MCF 10A (cell line): ENCODE measurements around the gene PER3. TPM values are rescaled to one million over a fixed set of nuclear protein-coding genes. Genes with fewer than 3 reads are reported as not detected.
A peak's percentile ranks its signal among the peaks of the same experiment; 100 is the strongest.

Experiments used
- BruUV-seq: library from RNA; stranded (reverse); fragments of 400-500 nt; replicated peaks from 2 replicates; lab custom pipeline; 2021; lab: Mats Ljungman, UMichigan
- CTCF ChIA-PET: fragments of 300-600 bp; sonication (Branson Sonifier 250); formaldehyde crosslinking; extraction: SDS; loops from one replicate; lab custom pipeline; 2021; ENCODE audit warnings: antibody characterized with exemption, inconsistent platforms; lab: Yijun Ruan, JAX
- POLR2A ChIA-PET: fragments of 300-600, 350-650 bp; sonication (Branson Sonifier 250); formaldehyde crosslinking; extraction: SDS; loops from one replicate; lab custom pipeline; 2020; ENCODE audit warnings: antibody characterized with exemption, inconsistent platforms; lab: Yijun Ruan, JAX
- DNase-seq: peaks from one replicate; pipeline ENCODE4 v3.0.0-alpha.2; 2018; ENCODE audit not compliant: unreplicated experiment
- H3K27ac Mint-ChIP-seq: one replicate; pipeline ENCODE4 v1.8.0; 2022; ENCODE audit warnings: mild to moderate bottlenecking, low read depth, mixed read lengths; ENCODE audit not compliant: unreplicated experiment
- H3K27me3 Mint-ChIP-seq: one replicate; pipeline ENCODE4 v1.8.0; 2022; ENCODE audit warnings: mixed read lengths; ENCODE audit not compliant: insufficient read depth, unreplicated experiment
- H3K36me3 Mint-ChIP-seq: one replicate; pipeline ENCODE4 v1.8.0; 2022; ENCODE audit warnings: mild to moderate bottlenecking, moderate library complexity, mixed read lengths; ENCODE audit not compliant: insufficient read depth, unreplicated experiment
- H3K4me1 Mint-ChIP-seq: one replicate; pipeline ENCODE4 v1.8.0; 2022; ENCODE audit warnings: mixed read lengths; ENCODE audit not compliant: insufficient read depth, unreplicated experiment
- H3K4me3 Mint-ChIP-seq: one replicate; pipeline ENCODE4 v1.8.0; 2022; ENCODE audit warnings: mild to moderate bottlenecking, moderate library complexity, mixed read lengths; ENCODE audit not compliant: unreplicated experiment
- H3K9me3 Mint-ChIP-seq: one replicate; pipeline ENCODE4 v1.8.0; 2022; ENCODE audit warnings: mixed read lengths; ENCODE audit not compliant: unreplicated experiment
- CTCF ChIP-seq: fragments of 200-600 bp; IDR thresholded peaks from one replicate; pipeline ENCODE4 v1.8.0; 2022; ENCODE audit warnings: antibody characterized with exemption, mild to moderate bottlenecking; ENCODE audit not compliant: unreplicated experiment
- intact Hi-C: fragments of 100-400 bp; cut with micrococcal nuclease; formaldehyde crosslinking; loops from 2 replicates; pipeline ENCODE4 v1.14.1; 2022
- total RNA-seq: library from RNA; stranded (reverse); gene quantifications from 2 replicates; pipeline ENCODE4 v1.2.3, GENCODE V29; 2022

Gene PER3
- total RNA-seq, 1 experiment from 2014 or later, result 0.84 TPM

- Mint-ChIP-seq H3K36me3 (no peaks in the 10 kb centered on the region), H3K9me3 (peaks cover 21% of the 10 kb centered on the region), H3K27ac (no peak overlapping the region), H3K4me3 (no peak overlapping the region), H3K4me1 (no peaks in the 10 kb centered on the region), H3K27me3 (no peaks in the 10 kb centered on the region)
- ChIA-PET CTCF (no interaction called here), POLR2A (interaction anchor here (0.6 to 1.2 kb wide), 2 partner anchors 36 to 90 kb away, joined by 3 read pairs; no protein-coding TSS in a partner anchor)
- intact Hi-C loops, result no loop called here
- no peak for TF ChIP-seq CTCF
- DNase-seq, result peak; percentile 85
- no TSS peak for BruUV-seq
These were observed 26.3 kb downstream of the PER3 start for GRCh38 chr1:7810395-7810794.

GRCh38 chr1:7811476-7811875 lies 27.4 kb downstream of the PER3 start:
- CTCF ChIA-PET, result interaction anchor here (1.5 kb wide), 1 partner anchor 59 kb away, joined by 5 read pairs; no protein-coding TSS in a partner anchor
- H3K4me3 Mint-ChIP-seq, result no peak overlapping the region

GRCh38 chr1:7813677-7814373 lies 29.7 kb downstream of the PER3 start:
- Mint-ChIP-seq H3K27ac (no peak overlapping the region), H3K9me3 (peaks cover 22% of the 10 kb centered on the region), H3K4me1 (no peaks in the 10 kb centered on the region), H3K36me3 (no peaks in the 10 kb centered on the region), H3K27me3 (no peaks in the 10 kb centered on the region), H3K4me3 (no peak overlapping the region)
- no peak for DNase-seq
- ChIA-PET POLR2A (interaction anchor here (0.5 kb wide), 1 partner anchor 124 kb away, joined by 3 read pairs; no protein-coding TSS in a partner anchor), CTCF (no interaction called here)
- no peak for TF ChIP-seq CTCF
- BruUV-seq, result no TSS peak
- intact Hi-C loops, result no loop called here

More at GRCh38 chr1:7811476-7811875, 27.4 kb downstream of the PER3 start:
- no peak for DNase-seq
- intact Hi-C loops, result no loop called here
- TF ChIP-seq CTCF, result no peak
- H3K27ac Mint-ChIP-seq, result no peak overlapping the region
- no TSS peak for BruUV-seq
- H3K9me3 Mint-ChIP-seq, result peaks cover 22% of the 10 kb centered on the region
- POLR2A ChIA-PET, result interaction anchor here (0.6 to 1.2 kb wide), 2 partner anchors 35 to 511 kb away, joined by 3 read pairs; no protein-coding TSS in a partner anchor
- no peaks in the 10 kb centered on the region for H3K36me3 Mint-ChIP-seq
- H3K27me3 Mint-ChIP-seq, result no peaks in the 10 kb centered on the region
- H3K4me1 Mint-ChIP-seq, result no peaks in the 10 kb centered on the region

- TF ChIP-seq CTCF, result no peak
- no peak for DNase-seq
- POLR2A ChIA-PET, result interaction anchor here (1.2 kb wide), 1 partner anchor 31 kb away, joined by 3 read pairs; no protein-coding TSS in a partner anchor
- no peaks in the 10 kb centered on the region for H3K4me1 Mint-ChIP-seq
- no peak overlapping the region for H3K4me3 Mint-ChIP-seq
- BruUV-seq, result no TSS peak
- CTCF ChIA-PET, result interaction anchor here (1.0 kb wide), 1 partner anchor 13 kb away, joined by 3 read pairs; no protein-coding TSS in a partner anchor
- no peak overlapping the region for H3K27ac Mint-ChIP-seq
- intact Hi-C loops, result no loop called here
- H3K27me3 Mint-ChIP-seq, result no peaks in the 10 kb centered on the region
- H3K36me3 Mint-ChIP-seq, result no peaks in the 10 kb centered on the region
- H3K9me3 Mint-ChIP-seq, result no peaks in the 10 kb centered on the region
These were observed 37.2 kb downstream of the PER3 start for GRCh38 chr1:7821282-7821681.
